HG03439 (cell line): ENCODE results near the gene CCNT1.
"Not testable (repeated sequence)": the region's sequence is repeated elsewhere in the genome, so short reads cannot be mapped to it uniquely, and the experiment has no call there.

Source experiments
- ATAC-seq: cut with Tn5 transposase; IDR thresholded peaks from one replicate; pipeline ENCODE4 v1.9.1; 2021; ENCODE audit warnings: mild to moderate bottlenecking, moderate library complexity; ENCODE audit not compliant: unreplicated experiment

CCNT1 gene

GRCh38 chr12:48716493-48717251 is at the start of gene CCNT1:
TSS of gene CCNT1 (minus strand) at chr12:48716707. CDS start at chr12:48716675, 32 bp downstream.
- peak; percentile 97 for ATAC-seq

GRCh38 chr12:48765753-48766162 is 49.3 kb upstream of the CCNT1 start:
- ATAC-seq = no peak

DNA sequence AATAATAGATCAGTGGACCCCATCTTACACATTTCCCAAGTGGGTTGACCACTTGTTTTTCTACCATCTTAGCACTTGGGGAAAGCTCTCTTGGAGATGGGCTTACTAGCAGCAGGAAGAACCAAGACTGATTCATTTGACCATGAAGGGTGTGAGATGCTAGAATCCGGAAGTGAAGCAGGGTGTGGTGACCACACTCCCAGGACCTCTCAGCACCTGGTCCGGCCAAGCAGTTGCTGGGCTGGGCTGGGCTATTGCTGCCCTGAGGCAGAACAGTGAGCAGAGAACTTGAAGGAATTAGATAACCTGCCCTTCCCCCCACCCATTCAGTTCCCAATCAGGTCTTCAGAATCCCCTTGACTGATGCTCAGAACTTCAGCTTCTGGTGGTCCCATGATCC is 48.0 kb upstream of the CCNT1 start:
- no peak for ATAC-seq

DNA sequence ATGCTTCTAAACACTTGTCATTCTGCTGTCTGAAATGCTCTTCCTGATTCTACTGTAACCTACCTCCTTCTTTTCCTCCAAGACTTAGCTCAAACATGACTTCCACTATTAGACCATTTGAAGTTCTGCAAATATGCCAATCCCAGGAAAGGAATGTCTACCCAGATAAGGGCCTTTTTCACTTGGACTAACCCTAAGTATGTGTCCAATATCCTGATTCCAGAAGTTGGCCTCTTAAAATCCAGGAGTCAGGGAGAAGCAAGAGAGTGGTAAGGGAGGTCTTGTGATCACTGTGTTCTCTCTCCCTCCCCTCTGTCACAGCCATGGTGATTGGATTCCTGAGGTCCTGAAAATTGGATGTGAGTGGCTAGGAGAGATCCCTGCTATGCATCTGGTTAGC is 42.2 kb upstream of the CCNT1 start:
- ATAC-seq = no peak

DNA sequence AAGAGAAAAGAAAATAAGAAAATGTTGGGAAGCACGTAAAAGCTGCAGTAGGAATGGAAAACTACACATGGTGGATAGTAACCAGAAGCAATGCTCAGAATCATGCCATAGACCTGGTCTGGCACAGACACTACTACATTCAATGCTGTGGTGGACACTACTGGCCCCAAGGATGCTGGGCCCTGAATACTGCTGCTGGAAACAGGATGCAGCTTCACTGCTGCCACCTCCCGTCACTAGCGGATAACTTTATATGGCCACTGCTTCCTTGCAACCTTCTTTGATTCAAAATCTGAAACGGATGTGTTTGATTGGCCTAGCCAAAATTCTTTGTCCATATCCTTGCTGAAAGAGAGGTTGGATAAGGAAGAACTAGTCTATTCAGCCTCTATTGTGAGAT is 41.7 kb upstream of the CCNT1 start:
- no peak for ATAC-seq

- no peak for ATAC-seq
Observed at GRCh38 chr12:48750769-48751356, 34.4 kb upstream of the CCNT1 start.

DNA sequence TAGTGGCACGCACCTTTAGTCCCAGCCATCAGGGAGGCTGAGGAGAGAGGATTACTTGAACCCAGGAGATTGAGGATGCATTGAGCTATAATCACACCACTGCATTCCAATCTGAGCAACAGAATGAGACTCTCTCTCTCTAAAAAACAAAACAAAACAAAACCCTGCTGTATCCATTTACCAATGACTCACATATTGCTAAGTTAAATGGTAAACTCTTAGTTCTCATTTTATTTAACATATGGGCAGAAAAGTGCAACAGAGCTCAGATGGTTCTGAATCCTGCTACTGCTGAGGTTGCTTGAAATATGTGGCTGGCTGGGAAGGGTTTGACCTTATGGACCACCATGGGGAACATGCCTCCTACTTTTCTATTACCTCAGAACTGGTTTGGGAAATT is 33.7 kb upstream of the CCNT1 start:
- no peak for ATAC-seq

- ATAC-seq = no peak
Observed at GRCh38 chr12:48744251-48745008, 27.9 kb upstream of the CCNT1 start.

DNA sequence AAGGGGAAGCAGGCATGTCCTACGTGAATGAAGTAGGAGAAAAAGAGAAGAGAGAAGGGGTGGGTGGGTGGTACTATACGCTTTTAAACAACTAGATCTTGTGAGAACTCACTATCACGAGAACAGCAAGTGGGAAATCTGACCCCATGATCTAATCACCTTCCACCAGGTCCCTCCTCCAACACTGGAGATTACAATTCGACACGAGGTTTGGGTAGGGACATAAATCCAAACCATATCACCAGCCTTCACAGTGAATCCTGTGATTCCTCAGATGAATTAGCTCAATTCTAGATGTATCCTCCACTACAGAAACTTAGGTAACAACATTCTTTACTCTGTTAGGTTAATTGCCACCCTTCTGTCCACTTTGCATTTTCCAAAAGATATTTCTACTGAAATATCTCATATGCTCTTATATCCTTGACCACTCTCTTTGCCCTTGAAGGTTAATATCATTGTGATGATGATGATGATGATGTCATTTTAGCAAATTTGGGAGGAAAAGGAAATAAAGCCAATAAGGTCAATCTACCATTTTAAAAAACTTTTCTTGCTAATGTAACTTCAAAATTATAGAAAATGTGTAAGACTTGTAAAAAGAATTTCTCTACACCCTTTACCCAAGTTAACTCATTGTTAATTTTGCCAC is 23.2 kb upstream of the CCNT1 start:
- ATAC-seq = no peak

DNA sequence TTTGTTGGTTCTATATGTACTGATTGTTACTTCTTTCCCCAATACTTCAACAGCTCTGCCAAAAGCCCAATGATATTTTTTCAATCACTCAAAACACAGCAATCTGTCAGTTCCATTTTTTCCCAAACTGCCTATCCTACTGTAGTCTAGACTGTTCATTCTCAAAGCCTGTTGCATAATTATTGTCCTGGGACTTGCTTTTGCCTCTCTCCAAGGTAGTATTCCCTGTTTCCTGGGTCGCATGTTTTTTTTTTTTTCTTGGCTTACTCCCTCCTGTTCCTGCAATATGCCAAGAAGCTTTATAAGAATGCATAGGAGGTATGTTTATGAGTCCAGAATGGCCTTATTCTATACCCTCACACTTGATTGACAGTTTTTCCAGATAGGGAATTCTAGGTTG is 19.9 kb upstream of the CCNT1 start:
- no peak for ATAC-seq

DNA sequence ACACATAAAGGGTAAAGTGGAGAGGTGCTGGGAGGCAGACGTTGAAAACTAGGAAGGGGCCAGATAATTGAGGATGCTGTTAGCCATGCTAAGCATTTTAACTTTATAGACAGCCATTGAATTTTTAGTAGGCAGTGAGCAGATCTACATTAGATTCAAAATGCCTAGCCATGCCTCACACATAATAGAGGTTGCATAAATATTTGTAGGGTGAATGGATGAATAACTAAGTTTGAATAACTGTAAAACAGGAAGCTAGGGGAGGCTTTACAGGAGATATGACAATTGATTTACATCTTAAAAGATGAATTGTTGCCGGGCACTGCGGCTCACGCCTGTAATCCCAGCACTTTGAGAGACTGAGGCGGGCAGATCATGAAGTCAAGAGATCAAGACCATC is 12.3 kb upstream of the CCNT1 start:
- ATAC-seq = no peak

GRCh38 chr12:48720737-48721136 is 4.2 kb upstream of the CCNT1 start:
- ATAC-seq = not testable (repeated sequence)

GRCh38 chr12:48720171-48720570 is 3.7 kb upstream of the CCNT1 start:
- not testable (repeated sequence) for ATAC-seq

DNA sequence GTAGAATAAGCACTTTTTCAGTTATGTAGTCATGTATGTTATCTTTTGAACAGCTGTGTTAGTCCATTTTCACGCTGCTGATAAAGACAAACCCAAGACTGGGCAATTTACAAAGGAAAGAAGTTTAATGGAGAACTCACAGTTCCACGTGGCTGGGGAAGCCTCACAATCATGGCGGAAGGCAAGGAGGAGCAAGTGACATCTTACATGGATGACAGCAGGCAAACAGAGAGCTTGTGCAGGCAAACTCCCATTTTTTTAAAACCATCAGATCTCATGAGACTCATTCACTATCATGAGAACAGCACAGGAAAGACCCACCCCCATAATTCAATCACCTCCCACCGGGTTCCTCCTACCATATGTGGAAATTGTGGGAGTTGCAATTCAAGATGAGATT is 2.5 kb upstream of the CCNT1 start:
- ATAC-seq = not testable (repeated sequence)

DNA sequence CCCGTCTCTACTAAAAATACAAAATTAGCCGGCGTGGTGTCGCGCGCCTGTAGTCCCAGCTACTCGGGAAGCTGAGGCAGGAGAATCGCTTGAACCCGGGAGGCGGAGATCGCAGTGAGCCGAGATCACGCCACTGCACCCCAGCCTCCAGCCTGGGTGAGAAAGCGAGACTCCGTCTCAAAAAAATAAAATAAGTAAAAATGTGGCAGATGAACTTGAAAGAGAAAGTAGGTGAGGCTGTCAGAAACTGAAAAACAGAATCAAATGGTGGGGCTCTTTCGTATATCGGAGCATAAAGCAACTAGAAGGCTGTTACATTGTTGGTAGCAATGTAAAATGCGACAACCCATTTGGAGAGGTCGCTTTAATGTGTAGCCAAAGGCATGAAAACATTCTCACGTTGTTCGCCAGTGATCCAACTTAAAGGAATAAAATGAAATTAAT is 767 bp upstream of the CCNT1 start:
- ATAC-seq = no peak

- no peak for ATAC-seq
Observed at GRCh38 chr12:48716168-48716492, 377 bp downstream of the CCNT1 start.

DNA sequence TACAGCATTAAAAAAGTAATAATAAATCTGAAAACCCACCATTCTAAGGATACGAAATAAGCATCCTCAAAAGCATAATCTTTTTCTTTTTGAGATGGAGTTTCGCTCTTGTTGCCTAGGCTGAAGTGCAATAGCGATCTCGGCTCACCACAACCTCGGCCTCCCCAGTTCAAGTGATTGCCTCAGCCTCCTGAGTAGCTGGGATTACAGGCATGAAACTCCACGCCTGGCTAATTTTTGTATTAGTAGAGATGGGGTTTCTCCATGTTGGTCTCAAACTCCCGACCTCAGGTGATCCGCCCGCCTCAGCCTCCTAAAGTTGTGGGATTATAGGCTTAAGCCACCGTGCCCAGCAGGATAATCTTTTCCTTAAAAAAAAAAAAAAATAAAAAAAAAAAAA is 4.3 kb downstream of the CCNT1 start:
- ATAC-seq = no peak

- ATAC-seq = not testable (repeated sequence)
Observed at GRCh38 chr12:48698822-48699221, 17.7 kb downstream of the CCNT1 start.

- ATAC-seq = no peak
Observed at GRCh38 chr12:48696626-48697025, 19.9 kb downstream of the CCNT1 start.

DNA sequence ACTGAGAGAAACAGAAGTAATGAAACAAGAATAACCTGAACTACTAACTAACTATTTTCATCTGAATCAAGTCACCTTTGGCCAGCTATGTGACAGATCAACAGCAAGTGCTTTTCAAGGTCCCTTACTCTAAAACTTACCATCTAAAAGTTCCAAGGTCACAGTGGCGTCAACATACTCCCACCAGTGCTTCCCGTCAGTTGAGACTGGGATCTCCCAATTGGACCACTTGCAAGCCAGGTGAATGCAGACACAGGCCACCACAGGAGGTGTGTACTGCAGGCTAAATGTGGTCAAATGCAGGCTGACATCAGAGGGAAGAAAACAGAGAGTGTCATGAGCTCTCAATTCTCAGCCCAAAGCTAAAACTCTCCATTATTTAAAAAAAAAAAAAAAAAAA is 20.6 kb downstream of the CCNT1 start:
- no peak for ATAC-seq

DNA sequence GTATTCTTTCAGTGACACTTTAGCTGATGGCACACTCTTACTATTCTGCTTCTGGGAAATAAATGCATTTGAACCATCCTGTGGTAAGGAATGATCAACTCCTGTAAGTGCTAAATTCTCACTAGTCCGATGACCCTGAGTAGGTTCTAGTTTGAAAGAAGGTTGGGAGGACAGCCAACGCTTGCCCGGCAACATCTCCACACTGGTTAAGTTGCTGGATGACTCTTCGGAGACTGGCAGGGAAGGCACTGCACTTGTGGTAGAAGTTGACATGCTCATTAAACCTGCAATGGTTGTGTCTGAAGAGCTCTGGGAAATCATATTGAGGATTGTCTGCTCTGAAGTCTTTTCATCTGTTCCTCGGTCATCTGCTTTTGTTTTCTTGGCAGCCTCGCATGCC is 22.5 kb downstream of the CCNT1 start:
- no peak for ATAC-seq

DNA sequence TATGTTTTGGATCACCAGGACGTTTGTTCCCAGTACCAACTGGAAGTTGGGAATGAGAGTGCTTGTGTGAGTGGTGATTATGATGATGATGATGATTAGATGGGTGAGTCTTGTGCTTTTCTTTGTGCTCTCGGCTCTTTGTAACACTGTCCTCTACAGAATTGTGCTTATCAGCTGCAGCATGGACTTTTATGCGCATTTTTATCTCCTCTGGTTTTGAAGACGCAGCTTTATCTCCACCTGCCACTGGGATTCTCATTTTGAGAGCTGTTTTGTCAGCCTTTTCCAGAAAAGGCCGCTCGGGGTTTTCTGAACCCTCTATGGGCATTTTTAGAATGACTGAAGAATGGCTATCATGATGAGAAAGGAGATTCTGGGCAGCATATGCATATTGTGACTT is 22.9 kb downstream of the CCNT1 start:
- no peak for ATAC-seq
